Measurements from ENCODE around the gene CD58.

DNA sequence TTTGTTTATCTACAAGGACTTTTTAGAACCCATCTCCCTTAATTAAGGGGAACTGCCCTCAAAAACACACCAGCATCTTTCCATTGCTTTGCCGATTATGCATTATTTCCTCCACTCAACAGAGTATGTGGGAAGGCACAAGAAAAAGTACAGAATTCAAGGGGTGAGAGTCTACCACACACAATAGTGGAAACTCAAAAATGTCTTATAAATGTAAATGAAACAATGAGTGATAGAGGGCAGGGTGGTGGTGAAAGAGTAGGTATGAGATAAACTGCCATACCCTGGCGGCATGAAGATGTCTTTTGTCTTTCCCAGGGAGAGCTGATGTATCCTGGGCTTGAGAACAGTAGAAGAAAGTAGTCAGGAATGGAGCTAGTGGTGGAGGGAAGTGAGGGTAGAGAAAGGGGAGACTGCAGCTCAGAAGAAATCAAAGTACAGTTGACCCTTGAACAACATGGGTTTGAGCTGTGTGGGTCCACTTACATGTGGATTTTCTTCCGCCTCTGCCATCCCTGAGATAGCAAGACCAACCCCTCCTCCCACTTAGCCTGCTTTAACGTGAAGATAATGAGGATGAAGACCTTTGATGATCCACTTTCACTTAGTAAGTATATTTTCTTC, 24.4 kb downstream of the CD58 start:
- no peak for TF ChIP-seq POLR2A (IDR thresholded peaks at IDR 0.05)
- TF ChIP-seq, protein P1, sequence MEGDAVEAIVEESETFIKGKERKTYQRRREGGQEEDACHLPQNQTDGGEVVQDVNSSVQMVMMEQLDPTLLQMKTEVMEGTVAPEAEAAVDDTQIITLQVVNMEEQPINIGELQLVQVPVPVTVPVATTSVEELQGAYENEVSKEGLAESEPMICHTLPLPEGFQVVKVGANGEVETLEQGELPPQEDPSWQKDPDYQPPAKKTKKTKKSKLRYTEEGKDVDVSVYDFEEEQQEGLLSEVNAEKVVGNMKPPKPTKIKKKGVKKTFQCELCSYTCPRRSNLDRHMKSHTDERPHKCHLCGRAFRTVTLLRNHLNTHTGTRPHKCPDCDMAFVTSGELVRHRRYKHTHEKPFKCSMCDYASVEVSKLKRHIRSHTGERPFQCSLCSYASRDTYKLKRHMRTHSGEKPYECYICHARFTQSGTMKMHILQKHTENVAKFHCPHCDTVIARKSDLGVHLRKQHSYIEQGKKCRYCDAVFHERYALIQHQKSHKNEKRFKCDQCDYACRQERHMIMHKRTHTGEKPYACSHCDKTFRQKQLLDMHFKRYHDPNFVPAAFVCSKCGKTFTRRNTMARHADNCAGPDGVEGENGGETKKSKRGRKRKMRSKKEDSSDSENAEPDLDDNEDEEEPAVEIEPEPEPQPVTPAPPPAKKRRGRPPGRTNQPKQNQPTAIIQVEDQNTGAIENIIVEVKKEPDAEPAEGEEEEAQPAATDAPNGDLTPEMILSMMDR (IDR thresholded peaks at IDR 0.05) = no peak

Measured in Peyer's patch (tissue), 4 donors.